ENCODE measurements around the gene FAAH. TPM values are rescaled to one million over a fixed set of nuclear protein-coding genes. Genes with fewer than 3 reads are reported as not detected.

Gene FAAH
- total and polyA plus RNA-seq, 10 of the 15 experiments (the other 5 are each of a cell fraction or from before 2014, with no cell fraction given), result 0.07 to 2.5 (median 0.64) TPM; not detected in 1

DNA sequence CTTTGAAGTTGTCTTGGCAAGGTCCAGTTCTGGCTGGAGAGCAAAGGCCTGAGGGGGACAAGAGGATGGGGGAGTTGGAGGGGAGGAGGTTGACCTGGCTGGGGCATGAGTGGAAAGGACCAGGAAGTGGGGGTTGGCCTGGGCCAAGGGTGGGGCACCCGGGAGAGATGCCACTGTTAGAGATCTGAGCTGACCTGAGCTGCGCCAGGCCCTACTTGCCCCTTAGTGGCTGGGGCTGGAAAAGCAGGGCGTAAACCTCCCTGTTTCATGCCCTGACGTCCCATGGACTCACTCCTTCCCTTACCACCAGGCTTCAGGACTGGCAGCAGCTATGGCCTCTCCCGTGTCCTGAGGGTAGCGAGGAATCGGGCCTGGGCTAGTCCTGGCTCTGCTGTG is 16.9 kb downstream of the FAAH start (continued):
- no peak for TF ChIP-seq E4F1 (IDR thresholded peaks at IDR 0.05; ENCODE audit: borderline replicate concordance, partially characterized antibody)
- TF ChIP-seq DPF2 (IDR thresholded peaks at IDR 0.05), result no peak
- no peak for TF ChIP-seq IKZF1 (conservative IDR thresholded peaks at IDR 0.05)
- TF ChIP-seq SPI1 (IDR thresholded peaks at IDR 0.05; ENCODE audit: borderline replicate concordance, insufficient read depth, low read depth, low read length), result no peak
- no peak for TF ChIP-seq RAD51 (IDR thresholded peaks at IDR 0.05)
- TF ChIP-seq, protein P1, sequence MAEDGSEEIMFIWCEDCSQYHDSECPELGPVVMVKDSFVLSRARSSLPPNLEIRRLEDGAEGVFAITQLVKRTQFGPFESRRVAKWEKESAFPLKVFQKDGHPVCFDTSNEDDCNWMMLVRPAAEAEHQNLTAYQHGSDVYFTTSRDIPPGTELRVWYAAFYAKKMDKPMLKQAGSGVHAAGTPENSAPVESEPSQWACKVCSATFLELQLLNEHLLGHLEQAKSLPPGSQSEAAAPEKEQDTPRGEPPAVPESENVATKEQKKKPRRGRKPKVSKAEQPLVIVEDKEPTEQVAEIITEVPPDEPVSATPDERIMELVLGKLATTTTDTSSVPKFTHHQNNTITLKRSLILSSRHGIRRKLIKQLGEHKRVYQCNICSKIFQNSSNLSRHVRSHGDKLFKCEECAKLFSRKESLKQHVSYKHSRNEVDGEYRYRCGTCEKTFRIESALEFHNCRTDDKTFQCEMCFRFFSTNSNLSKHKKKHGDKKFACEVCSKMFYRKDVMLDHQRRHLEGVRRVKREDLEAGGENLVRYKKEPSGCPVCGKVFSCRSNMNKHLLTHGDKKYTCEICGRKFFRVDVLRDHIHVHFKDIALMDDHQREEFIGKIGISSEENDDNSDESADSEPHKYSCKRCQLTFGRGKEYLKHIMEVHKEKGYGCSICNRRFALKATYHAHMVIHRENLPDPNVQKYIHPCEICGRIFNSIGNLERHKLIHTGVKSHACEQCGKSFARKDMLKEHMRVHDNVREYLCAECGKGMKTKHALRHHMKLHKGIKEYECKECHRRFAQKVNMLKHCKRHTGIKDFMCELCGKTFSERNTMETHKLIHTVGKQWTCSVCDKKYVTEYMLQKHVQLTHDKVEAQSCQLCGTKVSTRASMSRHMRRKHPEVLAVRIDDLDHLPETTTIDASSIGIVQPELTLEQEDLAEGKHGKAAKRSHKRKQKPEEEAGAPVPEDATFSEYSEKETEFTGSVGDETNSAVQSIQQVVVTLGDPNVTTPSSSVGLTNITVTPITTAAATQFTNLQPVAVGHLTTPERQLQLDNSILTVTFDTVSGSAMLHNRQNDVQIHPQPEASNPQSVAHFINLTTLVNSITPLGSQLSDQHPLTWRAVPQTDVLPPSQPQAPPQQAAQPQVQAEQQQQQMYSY (CRISPR knock-in tag; IDR thresholded peaks at IDR 0.05), result no peak
- no peak for TF ChIP-seq FOXM1 (IDR thresholded peaks at IDR 0.05; ENCODE audit: low read depth, low read length)
- no peak for TF ChIP-seq BCL3 (IDR thresholded peaks at IDR 0.05; ENCODE audit: borderline replicate concordance, insufficient read depth, low read depth, low read length, poor library complexity, severe bottlenecking)
